Measurements from ENCODE around the gene MACROD1. TPM values are rescaled to one million over a fixed set of nuclear protein-coding genes. Genes with fewer than 3 reads are reported as not detected.

Gene MACROD1
- total RNA-seq, 1 experiment from 2014 or later, result 30.9 TPM

- H3K4me3 ChIP-seq (ENCODE audit: insufficient read depth, low read depth, low read length), result no peak overlapping the region
- H3K27me3 ChIP-seq (ENCODE audit: control insufficient read depth, insufficient read depth, low read length), result no peaks in the 10 kb centered on the region; the same call in 1 of the 2 replicates
- no peaks in the 10 kb centered on the region for H3K36me3 ChIP-seq (replicated peaks; ENCODE audit: control insufficient read depth, insufficient read depth, low read length)
- peak; percentile 87 for DNase-seq
Observed at GRCh38 chr11:64122411-64123410, 43.2 kb downstream of the MACROD1 start.

DNA sequence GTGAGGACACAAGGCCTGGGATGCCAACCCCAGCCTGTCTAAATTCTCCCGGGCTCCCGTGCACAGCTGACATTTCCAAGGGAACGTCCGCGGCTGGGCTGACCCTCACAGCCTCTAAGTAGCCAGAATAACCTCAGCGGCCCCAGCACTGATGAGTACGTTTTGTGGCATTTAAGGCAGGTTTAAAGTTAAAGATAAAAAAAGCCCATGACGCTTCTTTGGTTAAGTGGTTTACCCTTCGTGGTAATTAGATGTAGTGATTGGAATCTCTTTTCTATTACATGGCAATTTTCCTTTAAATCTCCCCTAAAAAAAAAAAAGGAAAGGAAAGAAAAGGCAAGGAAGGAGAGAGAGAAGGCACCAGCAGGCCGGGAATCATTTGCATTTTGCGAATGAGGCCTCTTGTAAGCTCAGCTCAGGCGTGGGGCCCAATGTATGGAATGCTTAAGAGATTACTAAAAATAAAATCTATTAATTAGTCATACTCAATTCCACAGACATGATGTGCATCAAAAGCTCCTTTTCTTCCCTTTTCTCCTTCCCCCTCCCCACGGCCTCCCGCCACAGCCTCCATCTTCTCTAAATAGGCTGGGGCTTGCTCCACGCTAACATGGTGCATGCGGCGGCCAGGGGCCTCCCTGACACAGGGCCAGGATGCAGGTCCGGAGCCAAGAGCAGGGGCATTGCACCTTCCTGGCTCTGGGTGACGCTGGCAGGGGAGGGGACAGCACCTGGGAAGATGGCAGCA lies 44.1 kb downstream of the MACROD1 start:
- no peak for DNase-seq
- H3K36me3 ChIP-seq (replicated peaks; ENCODE audit: control insufficient read depth, insufficient read depth, low read length), result no peaks in the 10 kb centered on the region
- no peaks in the 10 kb centered on the region; the same call in 1 of the 2 replicates for H3K27me3 ChIP-seq (ENCODE audit: control insufficient read depth, insufficient read depth, low read length)

DNA sequence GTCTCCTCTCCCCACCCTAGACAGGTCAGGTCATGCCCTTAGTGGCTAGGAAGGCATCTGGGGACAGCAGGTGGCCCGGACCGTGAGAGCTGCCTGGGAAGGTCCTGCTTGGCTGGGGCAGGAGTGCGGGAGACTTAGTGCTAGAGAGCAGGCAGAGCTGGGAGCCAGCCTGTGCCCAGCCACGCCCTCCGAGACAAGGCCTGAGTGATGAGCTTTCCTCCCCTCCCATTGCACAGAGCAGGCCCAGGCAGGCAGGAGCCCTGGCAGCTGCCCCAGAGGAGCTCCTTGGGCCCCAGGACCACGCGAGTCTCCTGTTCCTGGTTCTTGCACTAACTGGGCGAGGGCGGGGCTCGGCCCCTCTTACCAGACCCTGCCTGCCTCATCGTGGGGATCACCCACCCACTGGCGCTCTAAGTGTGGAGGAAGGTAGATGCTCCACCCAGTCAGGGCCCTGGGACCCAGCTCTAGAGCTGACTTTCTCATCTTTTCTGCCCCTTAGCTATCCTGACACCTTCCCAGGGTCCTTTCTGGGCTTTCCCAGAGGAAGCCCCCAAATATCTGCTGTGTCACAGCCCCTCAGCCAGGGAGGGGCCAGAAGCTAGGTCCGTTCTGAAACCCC lies 44.9 kb downstream of the MACROD1 start:
- DNase-seq, result no peak

More for the DNA sequence above, 44.1 kb downstream of the MACROD1 start:
- H3K4me3 ChIP-seq (ENCODE audit: insufficient read depth, low read depth, low read length), result no peak overlapping the region

GRCh38 chr11:64119700-64120099 lies 46.2 kb downstream of the MACROD1 start:
- Histone ChIP-seq H3K4me3 (ENCODE audit: insufficient read depth, low read depth, low read length) (no peak overlapping the region), H3K36me3 (replicated peaks; ENCODE audit: control insufficient read depth, insufficient read depth, low read length) (no peaks in the 10 kb centered on the region), H3K27me3 (ENCODE audit: control insufficient read depth, insufficient read depth, low read length) (no peaks in the 10 kb centered on the region)
- no peak for DNase-seq

More for the DNA sequence above, 44.9 kb downstream of the MACROD1 start:
- Histone ChIP-seq H3K36me3 (replicated peaks; ENCODE audit: control insufficient read depth, insufficient read depth, low read length) (no peaks in the 10 kb centered on the region), H3K4me3 (ENCODE audit: insufficient read depth, low read depth, low read length) (no peak overlapping the region), H3K27me3 (ENCODE audit: control insufficient read depth, insufficient read depth, low read length) (no peaks in the 10 kb centered on the region; the same call in 1 of the 2 replicates)

DNA sequence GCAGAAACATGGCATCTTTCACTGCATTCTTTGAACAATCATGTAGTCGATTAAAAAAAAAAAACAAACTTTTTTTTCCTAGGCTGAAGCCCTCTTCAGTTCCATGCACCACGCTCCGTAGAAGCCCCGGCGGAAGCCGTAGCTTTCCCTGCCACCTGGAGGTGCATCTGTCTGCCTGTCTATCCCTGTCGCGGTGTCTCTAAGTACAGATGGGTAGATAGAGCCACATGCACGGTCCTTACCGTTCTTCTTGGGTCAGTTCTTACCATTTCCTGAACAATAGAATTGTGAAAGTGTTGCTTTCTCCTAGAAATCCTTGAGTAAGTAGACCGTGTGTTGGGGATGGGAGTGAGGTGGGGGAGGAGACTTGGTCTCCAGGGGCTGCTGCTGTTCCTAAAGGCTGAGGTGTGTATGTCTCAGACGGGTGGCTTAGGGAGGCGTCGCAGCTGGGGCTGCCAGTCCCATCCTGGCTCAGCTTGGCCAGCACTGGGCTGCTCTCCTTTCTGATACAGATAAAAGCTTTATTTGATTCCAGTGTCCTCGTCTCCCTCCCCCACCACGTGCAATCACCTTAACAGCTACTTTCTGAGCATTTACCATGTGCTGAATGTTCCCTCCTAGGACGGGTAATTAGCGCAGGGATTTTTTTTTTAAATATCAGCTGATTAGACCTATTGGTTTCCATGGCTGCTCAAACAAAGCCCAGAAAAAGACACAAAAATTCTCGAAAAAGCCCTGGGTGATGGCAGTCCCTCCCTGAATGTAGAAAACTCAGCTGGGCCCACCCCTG lies 46.8 kb downstream of the MACROD1 start:
- no peaks in the 10 kb centered on the region for H3K36me3 ChIP-seq (replicated peaks; ENCODE audit: control insufficient read depth, insufficient read depth, low read length)
- no peak overlapping the region for H3K4me3 ChIP-seq (ENCODE audit: insufficient read depth, low read depth, low read length)
- no peak for DNase-seq
- H3K27me3 ChIP-seq (ENCODE audit: control insufficient read depth, insufficient read depth, low read length), result no peaks in the 10 kb centered on the region

DNA sequence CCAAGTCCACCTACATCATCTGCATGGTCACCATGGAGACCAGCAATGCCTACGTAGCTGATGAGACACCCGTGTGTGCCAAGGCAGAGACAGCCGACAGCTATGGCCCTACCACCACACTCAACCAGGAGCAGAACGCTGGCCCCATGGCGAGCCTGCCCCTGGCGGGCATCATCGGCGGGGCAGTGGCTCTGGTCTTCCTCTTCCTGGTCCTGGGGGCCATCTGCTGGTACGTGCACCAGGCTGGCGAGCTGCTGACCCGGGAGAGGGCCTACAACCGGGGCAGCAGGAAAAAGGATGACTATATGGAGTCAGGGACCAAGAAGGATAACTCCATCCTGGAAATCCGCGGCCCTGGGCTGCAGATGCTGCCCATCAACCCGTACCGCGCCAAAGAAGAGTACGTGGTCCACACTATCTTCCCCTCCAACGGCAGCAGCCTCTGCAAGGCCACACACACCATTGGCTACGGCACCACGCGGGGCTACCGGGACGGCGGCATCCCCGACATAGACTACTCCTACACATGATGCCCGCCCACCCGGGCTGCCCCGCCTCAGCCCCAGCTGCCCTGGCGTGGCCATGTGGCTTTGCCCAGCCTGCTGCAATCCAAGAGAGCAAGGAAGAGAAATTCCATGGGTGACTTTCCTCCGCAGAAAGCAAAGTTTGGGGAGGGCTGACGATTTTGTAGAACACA lies 48.0 kb downstream of the MACROD1 start:
- Histone ChIP-seq H3K4me3 (ENCODE audit: insufficient read depth, low read depth, low read length) (no peak overlapping the region), H3K27me3 (ENCODE audit: control insufficient read depth, insufficient read depth, low read length) (no peaks in the 10 kb centered on the region), H3K36me3 (replicated peaks; ENCODE audit: control insufficient read depth, insufficient read depth, low read length) (no peaks in the 10 kb centered on the region)
- DNase-seq, result no peak

GRCh38 chr11:64115531-64116522 lies 50.1 kb downstream of the MACROD1 start:
- Histone ChIP-seq H3K36me3 (replicated peaks; ENCODE audit: control insufficient read depth, insufficient read depth, low read length) (no peaks in the 10 kb centered on the region), H3K4me3 (ENCODE audit: insufficient read depth, low read depth, low read length) (no peak overlapping the region), H3K27me3 (ENCODE audit: control insufficient read depth, insufficient read depth, low read length) (no peaks in the 10 kb centered on the region)
- DNase-seq, result no peak

DNA sequence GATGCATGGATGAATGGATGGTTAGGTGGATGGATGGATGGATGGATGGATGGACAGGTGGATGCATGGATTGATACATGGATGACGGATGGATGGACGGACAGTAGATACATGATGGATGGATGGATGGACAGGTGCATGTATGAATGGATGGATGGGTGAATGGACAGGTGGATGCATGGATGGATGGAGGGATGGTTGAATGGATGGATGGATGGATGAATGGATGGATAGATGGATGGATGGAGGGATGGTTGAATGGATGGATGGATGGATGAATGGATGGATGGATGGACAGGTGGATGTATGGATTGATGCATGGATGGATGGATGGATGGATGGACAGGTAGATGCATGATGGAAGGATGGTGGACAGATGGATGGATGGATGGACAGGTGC lies 51.7 kb downstream of the MACROD1 start:
- Histone ChIP-seq H3K36me3 (replicated peaks; ENCODE audit: control insufficient read depth, insufficient read depth, low read length) (no peaks in the 10 kb centered on the region), H3K27me3 (ENCODE audit: control insufficient read depth, insufficient read depth, low read length) (no peaks in the 10 kb centered on the region), H3K4me3 (ENCODE audit: insufficient read depth, low read depth, low read length) (no peak overlapping the region)
- no peak for DNase-seq

DNA sequence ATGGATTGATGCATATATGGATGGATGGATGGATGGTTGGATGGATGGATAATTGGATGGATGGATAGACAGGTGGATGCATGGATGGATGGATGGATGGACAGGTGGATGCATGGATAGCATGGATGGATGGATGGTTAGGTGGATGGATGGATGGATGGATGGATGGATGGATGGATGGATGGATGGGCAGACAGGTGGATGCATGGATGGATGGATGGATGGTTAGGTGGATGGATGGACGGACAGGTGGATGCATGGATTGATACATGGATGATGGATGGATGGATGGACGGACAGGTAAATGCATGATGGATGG lies 52.5 kb downstream of the MACROD1 start:
- no peak overlapping the region for H3K4me3 ChIP-seq (ENCODE audit: insufficient read depth, low read depth, low read length)
- no peak for DNase-seq
- no peaks in the 10 kb centered on the region for H3K27me3 ChIP-seq (ENCODE audit: control insufficient read depth, insufficient read depth, low read length)
- no peaks in the 10 kb centered on the region for H3K36me3 ChIP-seq (replicated peaks; ENCODE audit: control insufficient read depth, insufficient read depth, low read length)

- DNase-seq, result no peak
- H3K4me3 ChIP-seq (ENCODE audit: insufficient read depth, low read depth, low read length), result no peak overlapping the region
- no peaks in the 10 kb centered on the region for H3K36me3 ChIP-seq (replicated peaks; ENCODE audit: control insufficient read depth, insufficient read depth, low read length)
- no peaks in the 10 kb centered on the region for H3K27me3 ChIP-seq (ENCODE audit: control insufficient read depth, insufficient read depth, low read length)
Observed at GRCh38 chr11:64112771-64113461, 53.0 kb downstream of the MACROD1 start.

- DNase-seq, result no peak
- Histone ChIP-seq H3K36me3 (replicated peaks; ENCODE audit: control insufficient read depth, insufficient read depth, low read length) (no peaks in the 10 kb centered on the region), H3K4me3 (ENCODE audit: insufficient read depth, low read depth, low read length) (no peak overlapping the region), H3K27me3 (ENCODE audit: control insufficient read depth, insufficient read depth, low read length) (no peaks in the 10 kb centered on the region)
Observed at GRCh38 chr11:64110465-64111375, 55.2 kb downstream of the MACROD1 start.
